HCT116 (cell line): ENCODE results near the gene USP12. TPM values are rescaled to one million over a fixed set of nuclear protein-coding genes. Genes with fewer than 3 reads are reported as not detected.
"Not testable (repeated sequence)": the region's sequence is repeated elsewhere in the genome, so short reads cannot be mapped to it uniquely, and the experiment has no call there.

Experiments used
- ATAC-seq: fragments of 200-7000 bp; cut with Tn5 transposase; 2 replicates; pipeline ENCODE4 v1.9.1; 2020; ENCODE audit warnings: mild to moderate bottlenecking, moderate library complexity
- BruUV-seq: library from RNA; stranded (reverse); fragments of 400-500 nt; replicated peaks from 2 replicates; lab custom pipeline; 2021; lab: Mats Ljungman, UMichigan
- CTCF ChIA-PET: fragments of 300-600 bp; sonication (Branson Sonifier 250); formaldehyde crosslinking; loops from one replicate; lab custom pipeline; 2021; ENCODE audit warnings: antibody characterized with exemption; lab: Charles Lee
- POLR2A ChIA-PET: fragments of 300-600, 350-600 bp; sonication (Branson Sonifier 250); formaldehyde crosslinking; loops from one replicate; lab custom pipeline; 2021; ENCODE audit warnings: antibody characterized with exemption; lab: Charles Lee
- RAD21 ChIA-PET, 2 experiments: fragments of 300-600 bp; sonication (Branson Sonifier 250); formaldehyde crosslinking; loops; one replicate each; lab custom pipeline; 2023; ENCODE audit warnings: low total read pairs in 2 of 2; ENCODE audit not compliant: uncharacterized antibody in 2 of 2, unreplicated experiment in 2 of 2, low non-redundant PET in 1 of 2; lab: Charles Lee
- DNase-seq: peaks from one replicate; pipeline ENCODE4 v3.0.0-alpha.2; 2010; ENCODE audit warnings: low read depth, low spot score
- H2AFZ ChIP-seq: fragments of 200-600 bp; shearing (Covaris generic), sonication (generic); 2 replicates; pipeline ENCODE4 v1.6.1; 2017; ENCODE audit warnings: low read depth, mixed run types, mixed read lengths, antibody characterized with exemption, low read length; ENCODE audit not compliant: poor library complexity, severe bottlenecking
- H3K27ac ChIP-seq: 2 replicates; pipeline ENCODE4 v1.5.1; 2012; ENCODE audit warnings: low read depth, low read length
- H3K27me3 ChIP-seq: fragments of 200-600 bp; sonication (generic); 2 replicates; pipeline ENCODE4 v1.6.1; 2016; ENCODE audit warnings: mixed run types, low read length, mixed read lengths; ENCODE audit not compliant: insufficient read depth
- H3K36me3 ChIP-seq, 2 experiments: fragments of 200-500 bp in 1 of 2; fragments of 200-600 bp in 1 of 2; sonication (Bioruptor generic) in 1 of 2; sonication (generic) in 1 of 2; 2 replicates each; pipeline versions ENCODE4 v1.5.1 to v1.6.1; 2014 to 2016; ENCODE audit warnings: low read length in 2 of 2, inconsistent platforms in 1 of 2, mixed read lengths in 1 of 2, mixed run types in 1 of 2; ENCODE audit not compliant: insufficient read depth in 2 of 2, control insufficient read depth in 1 of 2
- H3K4me1 ChIP-seq, 2 experiments: fragments of 200-600 bp in 1 of 2; sonication (generic) in 1 of 2; 2 replicates each; pipeline versions ENCODE4 v1.5.1 to v1.6.1; 2012 to 2017; ENCODE audit warnings: low read length in 2 of 2, inconsistent platforms in 1 of 2, mild to moderate bottlenecking in 1 of 2, mixed read lengths in 1 of 2, mixed run types in 1 of 2, moderate library complexity in 1 of 2; ENCODE audit not compliant: insufficient read depth in 2 of 2, control insufficient read depth in 1 of 2
- H3K4me2 ChIP-seq: fragments of 200-600 bp; sonication (generic); 2 replicates; pipeline ENCODE4 v1.6.1; 2017; ENCODE audit warnings: mixed run types, low read length, mixed read lengths
- H3K4me3 ChIP-seq, 2 experiments: fragments of 200-600 bp in 1 of 2; sonication (generic) in 1 of 2; replicated peaks in 1 of 2; 2 replicates each; pipeline ENCODE4 v1.5.1; 2011 to 2016; ENCODE audit warnings: low read length in 2 of 2, control low read depth in 1 of 2, low read depth in 1 of 2, mild to moderate bottlenecking in 1 of 2, mixed read lengths in 1 of 2, mixed run types in 1 of 2
- H3K79me2 ChIP-seq: fragments of 200-600 bp; sonication (generic); 2 replicates; pipeline ENCODE4 v1.6.1; 2017; ENCODE audit warnings: mild to moderate bottlenecking, mixed run types, low read length, moderate library complexity, mixed read lengths; ENCODE audit not compliant: insufficient read depth
- H3K9ac ChIP-seq: fragments of 200-600 bp; sonication (generic); 2 replicates; pipeline ENCODE4 v1.6.1; 2016; ENCODE audit warnings: low read length, mixed read lengths
- H3K9me2 ChIP-seq: fragments of 200-600 bp; sonication (generic), shearing (Covaris generic); 2 replicates; pipeline ENCODE4 v1.6.1; 2017; ENCODE audit warnings: mixed run types, mild to moderate bottlenecking, moderate library complexity; ENCODE audit not compliant: insufficient read depth
- H3K9me3 ChIP-seq, 2 experiments: fragments of 200-500 bp in 1 of 2; fragments of 200-600 bp in 1 of 2; sonication (Bioruptor generic) in 1 of 2; sonication (generic) in 1 of 2; 2 replicates each; pipeline ENCODE4 v1.6.1; 2014 to 2017; ENCODE audit warnings: low read length in 2 of 2, mixed read lengths in 2 of 2, inconsistent platforms in 1 of 2, low read depth in 1 of 2, mild to moderate bottlenecking in 1 of 2, mixed run types in 1 of 2, moderate library complexity in 1 of 2; ENCODE audit not compliant: control insufficient read depth in 1 of 2, insufficient read depth in 1 of 2
- H4K20me1 ChIP-seq: fragments of 200-600 bp; sonication (generic), shearing (Covaris generic); 2 replicates; pipeline ENCODE4 v1.6.1; 2017; ENCODE audit warnings: mixed run types, mild to moderate bottlenecking, moderate library complexity; ENCODE audit not compliant: insufficient read depth
- CBX3 ChIP-seq: IDR thresholded peaks from 2 replicates; pipeline ENCODE4 v1.6.1; 2012; ENCODE audit warnings: low read depth
- EGR1 ChIP-seq: IDR thresholded peaks from 2 replicates; pipeline ENCODE4 v1.6.1; 2012; ENCODE audit warnings: low read depth
- EZH2 ChIP-seq: fragments of 200-600 bp; sonication (generic); IDR thresholded peaks from 2 replicates; pipeline ENCODE4 v1.6.1; 2017; ENCODE audit warnings: antibody characterized with exemption, mixed run types
- POLR2A ChIP-seq: IDR thresholded peaks from 2 replicates; pipeline ENCODE4 v1.7.0; 2011; ENCODE audit warnings: borderline replicate concordance; ENCODE audit not compliant: insufficient read depth, insufficient read length; ENCODE audit errors: extremely low read depth
- POLR2AphosphoS5 ChIP-seq: IDR thresholded peaks from 2 replicates; pipeline ENCODE4 v1.6.1; 2011; ENCODE audit warnings: mild to moderate bottlenecking, low read depth, low read length, moderate library complexity
- SIN3A ChIP-seq: IDR thresholded peaks from 2 replicates; pipeline ENCODE4 v1.6.1; 2012; ENCODE audit warnings: low read depth
- SP1 ChIP-seq: IDR thresholded peaks from 2 replicates; pipeline ENCODE4 v1.6.1; 2012; ENCODE audit warnings: low read depth
- ZFX ChIP-seq: fragments of 450-650 bp; IDR thresholded peaks from 2 replicates; pipeline ENCODE4 v1.6.1; 2017
- intact Hi-C: fragments of 100-400 bp; cut with micrococcal nuclease; formaldehyde crosslinking; loops from 2 replicates; pipeline ENCODE4 v1.10.0; 2022
- total RNA-seq: library from RNA; stranded (reverse); gene quantifications from one replicate; pipeline ENCODE4 v1.2.1, GENCODE V29; 2021; ENCODE audit not compliant: unreplicated experiment
- TF ChIP-seq, protein P1 (sequence below): IDR thresholded peaks from 2 replicates; pipeline ENCODE4 v1.6.1; 2011; ENCODE audit warnings: mild to moderate bottlenecking, low read length, moderate library complexity; ENCODE audit not compliant: insufficient replicate concordance; ENCODE audit errors: extremely low read depth
- TF ChIP-seq, protein P2 (sequence below): IDR thresholded peaks from 2 replicates; pipeline ENCODE4 v1.6.1; 2012
- TF ChIP-seq, protein P3 (sequence below): IDR thresholded peaks from 2 replicates; pipeline ENCODE4 v1.6.1; 2012

The USP12 gene
- total RNA-seq, 1 experiment from 2014 or later, result 28.3 TPM

- intact Hi-C loops, result no loop called here
- Histone ChIP-seq H3K4me3 (no peak overlapping the region), H2AFZ (no peak overlapping the region), H4K20me1 (no peaks in the 10 kb centered on the region), H3K9ac (no peak overlapping the region), H3K79me2 (no peaks in the 10 kb centered on the region), H3K9me3 (no peaks in the 10 kb centered on the region), H3K9me2 (no peaks in the 10 kb centered on the region), H3K27ac (no peak overlapping the region), H3K36me3 (no peaks in the 10 kb centered on the region), H3K4me1 (peaks cover 26 to 50% of the 10 kb centered on the region in 2 experiments), H3K4me2 (no peak overlapping the region), H3K27me3 (no peaks in the 10 kb centered on the region)
- no peak for ATAC-seq
- no TSS peak for BruUV-seq
- ChIA-PET RAD21 (no interaction called here), POLR2A (no interaction called here), CTCF (no interaction called here)
- no peak for DNase-seq
- TF ChIP-seq EZH2 (no peak), SIN3A (no peak)
Measured at GRCh38 chr13:27192973-27193372, 21.4 kb upstream of the USP12 start.

DNA sequence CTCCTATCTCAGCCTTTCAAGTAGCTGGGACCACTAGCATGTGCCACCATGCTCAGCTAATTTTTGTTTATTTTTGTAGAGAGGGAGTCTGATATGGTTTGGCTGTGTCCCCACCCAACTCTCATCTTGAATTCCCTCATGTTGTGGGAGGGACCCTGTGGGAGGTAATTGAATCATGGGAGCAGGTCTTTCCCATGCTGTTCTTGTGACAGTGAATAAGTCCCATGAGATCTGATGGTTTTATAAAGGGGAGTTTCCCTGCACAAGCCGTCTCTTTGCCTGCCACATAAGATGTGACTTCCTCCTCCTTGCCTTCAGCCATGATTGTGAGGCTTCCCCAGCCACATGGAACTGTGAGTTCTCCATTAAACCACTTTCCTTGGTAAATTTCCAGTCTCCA is 20.8 kb upstream of the USP12 start:
- ATAC-seq, intact Hi-C loops, POLR2A ChIA-PET, H3K27ac ChIP-seq, DNase-seq, H2AFZ ChIP-seq, H3K4me2 ChIP-seq, H3K27me3 ChIP-seq, H3K79me2 ChIP-seq, H3K4me3 ChIP-seq, H3K9ac ChIP-seq, H4K20me1 ChIP-seq, H3K9me3 ChIP-seq, BruUV-seq, CTCF ChIA-PET, H3K9me2 ChIP-seq, H3K36me3 ChIP-seq, RAD21 ChIA-PET: not testable (repeated sequence)
- peaks cover 26 to 50% of the 10 kb centered on the region in 2 experiments for H3K4me1 ChIP-seq

DNA sequence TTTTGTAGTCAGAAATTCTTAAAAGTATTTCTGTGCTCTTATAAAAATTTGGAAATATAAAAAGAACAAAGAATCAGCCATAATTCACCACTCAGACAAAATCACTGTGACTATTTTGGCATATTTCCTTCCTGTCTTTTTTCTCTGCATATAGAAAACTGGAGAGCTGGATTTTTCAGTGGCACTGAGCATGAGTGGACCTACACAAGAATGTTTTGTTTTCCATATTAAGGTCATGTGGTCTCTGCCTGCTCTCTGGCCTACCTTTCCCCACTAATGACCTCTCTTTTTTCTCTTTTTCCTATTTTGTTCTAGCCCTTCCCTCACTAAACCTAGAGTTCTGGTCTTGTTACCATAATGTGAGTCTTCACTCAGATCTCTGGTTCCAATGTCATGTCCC is 17.6 kb upstream of the USP12 start:
- Histone ChIP-seq H4K20me1 (no peaks in the 10 kb centered on the region), H3K9me2 (no peaks in the 10 kb centered on the region), H3K4me2 (no peak overlapping the region), H3K9ac (no peak overlapping the region), H3K27me3 (no peaks in the 10 kb centered on the region), H3K4me1 (peaks cover 8 to 39% of the 10 kb centered on the region in 2 experiments; a peak in 3 of 4 replicates), H3K9me3 (no peaks in the 10 kb centered on the region), H2AFZ (no peak overlapping the region), H3K36me3 (no peaks in the 10 kb centered on the region), H3K27ac (no peak overlapping the region), H3K4me3 (no peak overlapping the region), H3K79me2 (no peaks in the 10 kb centered on the region)
- CTCF ChIA-PET, result no interaction called here
- intact Hi-C loops, result no loop called here
- ATAC-seq (no peak), DNase-seq (no peak)
- TF ChIP-seq ZFX (no peak), POLR2A (no peak), POLR2AphosphoS5 (no peak), SIN3A (no peak), EGR1 (no peak), SP1 (no peak), CBX3 (no peak)
- TF ChIP-seq, protein P1, sequence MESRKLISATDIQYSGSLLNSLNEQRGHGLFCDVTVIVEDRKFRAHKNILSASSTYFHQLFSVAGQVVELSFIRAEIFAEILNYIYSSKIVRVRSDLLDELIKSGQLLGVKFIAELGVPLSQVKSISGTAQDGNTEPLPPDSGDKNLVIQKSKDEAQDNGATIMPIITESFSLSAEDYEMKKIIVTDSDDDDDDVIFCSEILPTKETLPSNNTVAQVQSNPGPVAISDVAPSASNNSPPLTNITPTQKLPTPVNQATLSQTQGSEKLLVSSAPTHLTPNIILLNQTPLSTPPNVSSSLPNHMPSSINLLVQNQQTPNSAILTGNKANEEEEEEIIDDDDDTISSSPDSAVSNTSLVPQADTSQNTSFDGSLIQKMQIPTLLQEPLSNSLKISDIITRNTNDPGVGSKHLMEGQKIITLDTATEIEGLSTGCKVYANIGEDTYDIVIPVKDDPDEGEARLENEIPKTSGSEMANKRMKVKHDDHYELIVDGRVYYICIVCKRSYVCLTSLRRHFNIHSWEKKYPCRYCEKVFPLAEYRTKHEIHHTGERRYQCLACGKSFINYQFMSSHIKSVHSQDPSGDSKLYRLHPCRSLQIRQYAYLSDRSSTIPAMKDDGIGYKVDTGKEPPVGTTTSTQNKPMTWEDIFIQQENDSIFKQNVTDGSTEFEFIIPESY, result no peak
- TF ChIP-seq, protein P2, sequence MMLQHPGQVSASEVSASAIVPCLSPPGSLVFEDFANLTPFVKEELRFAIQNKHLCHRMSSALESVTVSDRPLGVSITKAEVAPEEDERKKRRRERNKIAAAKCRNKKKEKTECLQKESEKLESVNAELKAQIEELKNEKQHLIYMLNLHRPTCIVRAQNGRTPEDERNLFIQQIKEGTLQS, result no peak
- TF ChIP-seq, protein P3, sequence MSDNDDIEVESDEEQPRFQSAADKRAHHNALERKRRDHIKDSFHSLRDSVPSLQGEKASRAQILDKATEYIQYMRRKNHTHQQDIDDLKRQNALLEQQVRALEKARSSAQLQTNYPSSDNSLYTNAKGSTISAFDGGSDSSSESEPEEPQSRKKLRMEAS, result no peak
- no TSS peak for BruUV-seq
- POLR2A ChIA-PET, result no interaction called here
- RAD21 ChIA-PET, result no interaction called here
